SK-N-SH (cell line): ENCODE results near the gene ESD. TPM values are rescaled to one million over a fixed set of nuclear protein-coding genes. Genes with fewer than 3 reads are reported as not detected.

Experiments used
- CTCF ChIA-PET: fragments of 300-600, 350-600 bp; formaldehyde crosslinking; extraction: SDS; loops from one replicate; lab custom pipeline; 2021; lab: Yijun Ruan, JAX
- POLR2A ChIA-PET: fragments of 350-600 bp; sonication (Branson Sonifier 250); formaldehyde crosslinking; extraction: SDS; loops from one replicate; lab custom pipeline; 2020; ENCODE audit warnings: antibody characterized with exemption, inconsistent platforms; lab: Yijun Ruan, JAX
- DNase-seq: peaks from one replicate; pipeline ENCODE4 v3.0.0; 2012
- H2AFZ ChIP-seq: fragments of 200-600 bp; sonication (generic); 2 replicates; pipeline ENCODE4 v1.8.1; 2016; ENCODE audit warnings: antibody characterized with exemption, mild to moderate bottlenecking, low read depth
- H3F3A ChIP-seq: fragments of 200-600 bp; sonication (generic); replicated peaks from 2 replicates; pipeline ENCODE3; 2016; ENCODE audit warnings: antibody characterized with exemption, mild to moderate bottlenecking; ENCODE audit not compliant: insufficient read depth
- H3K27ac ChIP-seq, 2 experiments: fragments of 200-500 bp in 1 of 2; fragments of 200-600 bp in 1 of 2; sonication (Bioruptor generic) in 1 of 2; sonication (generic), shearing (Covaris generic) in 1 of 2; 2 replicates each; pipeline versions ENCODE4 v1.5.1 to v1.6.1; 2014 to 2016; ENCODE audit warnings: low read depth in 2 of 2, inconsistent platforms in 1 of 2, low read length in 1 of 2, mild to moderate bottlenecking in 1 of 2, mixed read lengths in 1 of 2
- H3K27me3 ChIP-seq: fragments of 200-600 bp; sonication (generic), shearing (Covaris generic); 2 replicates; pipeline ENCODE4 v1.6.1; 2016; ENCODE audit warnings: mixed run types; ENCODE audit not compliant: insufficient read depth
- H3K36me3 ChIP-seq, 2 experiments: fragments of 200-500 bp in 1 of 2; fragments of 200-600 bp in 1 of 2; sonication (Bioruptor generic) in 1 of 2; sonication (generic) in 1 of 2; replicated peaks in 1 of 2; 2 replicates each; pipeline versions ENCODE3 to v1.5.1; 2014 to 2016; ENCODE audit warnings: low read length in 1 of 2, mild to moderate bottlenecking in 1 of 2; ENCODE audit not compliant: insufficient read depth in 2 of 2, control insufficient read depth in 1 of 2
- H3K4me1 ChIP-seq, 2 experiments: fragments of 200-500 bp in 1 of 2; fragments of 200-600 bp in 1 of 2; sonication (Bioruptor generic) in 1 of 2; sonication (generic), shearing (Covaris generic) in 1 of 2; 2 replicates each; pipeline versions ENCODE4 v1.5.1 to v1.6.1; 2014 to 2016; ENCODE audit warnings: low read depth in 1 of 2, low read length in 1 of 2, mixed run types in 1 of 2; ENCODE audit not compliant: insufficient read depth in 2 of 2, control insufficient read depth in 1 of 2
- H3K4me2 ChIP-seq: fragments of 200-600 bp; sonication (generic), shearing (Covaris generic); 2 replicates; pipeline ENCODE4 v1.6.1; 2017; ENCODE audit warnings: mixed run types
- H3K4me3 ChIP-seq, 2 experiments: fragments of 200-500 bp in 1 of 2; fragments of 200-600 bp in 1 of 2; sonication (Bioruptor generic) in 1 of 2; sonication (generic), shearing (Covaris generic) in 1 of 2; 2 replicates each; pipeline versions ENCODE4 v1.5.1 to v1.8.1; 2014 to 2016; ENCODE audit warnings: low read depth in 2 of 2, inconsistent platforms in 1 of 2, low read length in 1 of 2, mild to moderate bottlenecking in 1 of 2, mixed read lengths in 1 of 2, moderate library complexity in 1 of 2
- H3K79me2 ChIP-seq: fragments of 200-600 bp; sonication (generic); 2 replicates; pipeline ENCODE4 v1.8.1; 2017; ENCODE audit warnings: mild to moderate bottlenecking; ENCODE audit not compliant: insufficient read depth
- H3K9ac ChIP-seq: fragments of 200-600 bp; sonication (generic); 2 replicates; pipeline ENCODE4 v1.6.1; 2017; ENCODE audit warnings: mixed run types
- H3K9me2 ChIP-seq: fragments of 200-600 bp; sonication (generic); 2 replicates; pipeline ENCODE4 v1.6.1; 2017; ENCODE audit warnings: mixed run types
- H3K9me3 ChIP-seq: fragments of 200-600 bp; sonication (generic); 2 replicates; pipeline ENCODE4 v1.6.1; 2017; ENCODE audit warnings: mixed run types, mild to moderate bottlenecking, moderate library complexity
- H4K20me1 ChIP-seq: fragments of 200-600 bp; sonication (generic); 2 replicates; pipeline ENCODE4 v1.6.1; 2017; ENCODE audit warnings: mild to moderate bottlenecking, mixed run types; ENCODE audit not compliant: insufficient read depth
- JUND ChIP-seq: IDR thresholded peaks from 2 replicates; pipeline ENCODE4 v1.4.0; 2012
- MEF2A ChIP-seq: IDR thresholded peaks from 2 replicates; pipeline ENCODE4 v1.4.0; 2012; ENCODE audit warnings: low read depth, borderline replicate concordance
- MXI1 ChIP-seq: IDR thresholded peaks from 2 replicates; pipeline ENCODE4 v1.6.1; 2012; ENCODE audit warnings: mild to moderate bottlenecking, low read depth, low read length, improper control_type of control experiment
- NFIC ChIP-seq: IDR thresholded peaks from 2 replicates; pipeline ENCODE4 v1.4.0; 2012; ENCODE audit warnings: borderline replicate concordance
- PBX3 ChIP-seq: IDR thresholded peaks from 2 replicates; pipeline ENCODE4; 2012
- REST ChIP-seq: IDR thresholded peaks from 2 replicates; pipeline ENCODE4 v1.6.1; 2012; ENCODE audit warnings: mild to moderate bottlenecking, low read depth, low read length, moderate library complexity
- RFX5 ChIP-seq: IDR thresholded peaks from 2 replicates; pipeline ENCODE4 v1.6.1; 2012; ENCODE audit warnings: mild to moderate bottlenecking, improper control_type of control experiment, low read length
- YY1 ChIP-seq: IDR thresholded peaks from 2 replicates; pipeline ENCODE4 v1.4.0; 2012; ENCODE audit warnings: low read depth, mild to moderate bottlenecking
- WGBS: methylation state at CpG from one replicate; pipeline ENCODE4 v1.1.6; 2017; ENCODE audit warnings: low lambda C conversion rate; 5-methylcytosine and 5-hydroxymethylcytosine counted together
- polyA plus RNA-seq, 3 experiments: library from polyadenylated mRNA; depleted of rRNA; stranded (reverse); fragments of >200 nt; gene quantifications; 2 replicates each; pipeline ENCODE4 v1.2.3, GENCODE V29; 2012
- TF ChIP-seq, protein P1 (sequence below): fragments of 200-600 bp; sonication (generic); IDR thresholded peaks from 2 replicates; pipeline ENCODE4 v1.6.1; 2017; ENCODE audit warnings: antibody characterized with exemption, mild to moderate bottlenecking, moderate library complexity

The ESD gene
- polyA plus RNA-seq, 1 of the 3 experiments (the other 2 are of a cell fraction): 80.9 TPM

GRCh38 chr13:46739447-46740098, 57.4 kb downstream of the ESD start:
- Histone ChIP-seq H3K9me3 (no peaks in the 10 kb centered on the region), H4K20me1 (no peaks in the 10 kb centered on the region), H3K79me2 (no peaks in the 10 kb centered on the region), H3K4me3 (no peak overlapping the region)
- TF ChIP-seq RFX5: no peak
- TF ChIP-seq, protein P1, sequence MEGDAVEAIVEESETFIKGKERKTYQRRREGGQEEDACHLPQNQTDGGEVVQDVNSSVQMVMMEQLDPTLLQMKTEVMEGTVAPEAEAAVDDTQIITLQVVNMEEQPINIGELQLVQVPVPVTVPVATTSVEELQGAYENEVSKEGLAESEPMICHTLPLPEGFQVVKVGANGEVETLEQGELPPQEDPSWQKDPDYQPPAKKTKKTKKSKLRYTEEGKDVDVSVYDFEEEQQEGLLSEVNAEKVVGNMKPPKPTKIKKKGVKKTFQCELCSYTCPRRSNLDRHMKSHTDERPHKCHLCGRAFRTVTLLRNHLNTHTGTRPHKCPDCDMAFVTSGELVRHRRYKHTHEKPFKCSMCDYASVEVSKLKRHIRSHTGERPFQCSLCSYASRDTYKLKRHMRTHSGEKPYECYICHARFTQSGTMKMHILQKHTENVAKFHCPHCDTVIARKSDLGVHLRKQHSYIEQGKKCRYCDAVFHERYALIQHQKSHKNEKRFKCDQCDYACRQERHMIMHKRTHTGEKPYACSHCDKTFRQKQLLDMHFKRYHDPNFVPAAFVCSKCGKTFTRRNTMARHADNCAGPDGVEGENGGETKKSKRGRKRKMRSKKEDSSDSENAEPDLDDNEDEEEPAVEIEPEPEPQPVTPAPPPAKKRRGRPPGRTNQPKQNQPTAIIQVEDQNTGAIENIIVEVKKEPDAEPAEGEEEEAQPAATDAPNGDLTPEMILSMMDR: no peak
- no peak for TF ChIP-seq YY1
- no peak for TF ChIP-seq JUND
- no peak for TF ChIP-seq MXI1
- TF ChIP-seq, all 33 proteins: peak for 0
- Histone ChIP-seq H2AFZ (no peak overlapping the region), H3K4me1 (peaks cover 11 to 12% of the 10 kb centered on the region in 2 experiments; a peak in 3 of 4 replicates), H3K4me2 (no peak overlapping the region), H3K36me3 (peaks cover 29 to 35% of the 10 kb centered on the region in 2 experiments), H3K27ac (no peak overlapping the region), H3K27me3 (no peaks in the 10 kb centered on the region), H3K9me2 (no peaks in the 10 kb centered on the region), H3F3A (peaks cover 12% of the 10 kb centered on the region), H3K9ac (no peak overlapping the region)
- WGBS: 95% methylated on average over 4 of the region's 4 CpGs
- no peak for DNase-seq
- ChIA-PET POLR2A (no interaction called here), CTCF (no interaction called here)

GRCh38 chr13:46738766-46739165, 58.2 kb downstream of the ESD start:
- Histone ChIP-seq H3K4me2 (no peak overlapping the region), H3K27ac (no peak overlapping the region), H4K20me1 (no peaks in the 10 kb centered on the region), H3K9me3 (no peaks in the 10 kb centered on the region), H3K9ac (no peak overlapping the region), H3K4me1 (peaks cover 8 to 12% of the 10 kb centered on the region in 2 experiments; a peak in 3 of 4 replicates), H3K36me3 (peaks cover 33 to 35% of the 10 kb centered on the region in 2 experiments), H3K79me2 (no peaks in the 10 kb centered on the region), H3K4me3 (no peak overlapping the region)
- ChIA-PET CTCF (interaction anchor here (0.9 kb wide), 1 partner anchor 17 kb away, joined by 3 read pairs; no protein-coding TSS in a partner anchor), POLR2A (no interaction called here)
- WGBS: 96% methylated on average over 1 of the region's 1 CpG
- TF ChIP-seq REST (no peak), MXI1 (no peak), NFIC (no peak), PBX3 (no peak), MEF2A (no peak)
- TF ChIP-seq, all 33 proteins: peak for 0
- Histone ChIP-seq H3K9me2 (no peaks in the 10 kb centered on the region), H3F3A (peaks cover 12% of the 10 kb centered on the region), H2AFZ (no peak overlapping the region), H3K27me3 (no peaks in the 10 kb centered on the region)
- DNase-seq: no peak
